Mesendoderm (in vitro differentiated cells): Measurements from ENCODE around the gene SAA4.

Experiments
- DNase-seq: peaks from one replicate; pipeline ENCODE4 v3.0.0; 2013
- H2AK5ac ChIP-seq: 2 replicates; pipeline ENCODE4 v1.6.1; 2013; ENCODE audit warnings: low read length, inconsistent platforms
- H2BK120ac ChIP-seq: 2 replicates; pipeline ENCODE4 v1.6.1; 2013; ENCODE audit warnings: low read depth, mild to moderate bottlenecking, low read length, moderate library complexity, mixed read lengths
- H2BK15ac ChIP-seq: replicated peaks from 2 replicates; pipeline ENCODE4 v1.6.1; 2013; ENCODE audit warnings: low read depth, mild to moderate bottlenecking, moderate library complexity
- H2BK5ac ChIP-seq: 2 replicates; pipeline ENCODE4 v1.6.1; 2013; ENCODE audit warnings: low read length, inconsistent platforms
- H3K18ac ChIP-seq: 2 replicates; pipeline ENCODE4 v1.6.1; 2013; ENCODE audit warnings: mild to moderate bottlenecking, low read length, mixed read lengths
- H3K23ac ChIP-seq: one replicate; pipeline ENCODE4 v1.6.1; 2013; ENCODE audit warnings: low read length
- H3K27ac ChIP-seq: 2 replicates; pipeline ENCODE4 v1.5.1; 2013; ENCODE audit warnings: low read depth, mild to moderate bottlenecking, inconsistent platforms, low read length, moderate library complexity
- H3K27me3 ChIP-seq: 2 replicates; pipeline ENCODE4 v1.6.1; 2013; ENCODE audit warnings: low read length, control low read depth, mild to moderate bottlenecking, inconsistent platforms; ENCODE audit not compliant: insufficient read depth, poor library complexity
- H3K36me3 ChIP-seq: 2 replicates; pipeline ENCODE4 v1.6.1; 2013; ENCODE audit warnings: low read length, inconsistent platforms; ENCODE audit not compliant: control insufficient read depth, insufficient read depth
- H3K4ac ChIP-seq: one replicate; pipeline ENCODE4 v1.6.1; 2013; ENCODE audit warnings: low read depth, mild to moderate bottlenecking, low read length, moderate library complexity
- H3K4me1 ChIP-seq: 2 replicates; pipeline ENCODE4 v1.6.1; 2013; ENCODE audit warnings: low read depth, low read length, inconsistent platforms; ENCODE audit not compliant: control insufficient read depth
- H3K4me2 ChIP-seq: 2 replicates; pipeline ENCODE4 v1.6.1; 2013; ENCODE audit warnings: low read length
- H3K4me3 ChIP-seq: 2 replicates; pipeline ENCODE4 v1.5.1; 2013; ENCODE audit warnings: mild to moderate bottlenecking, low read length
- H3K56ac ChIP-seq: one replicate; pipeline ENCODE4 v1.6.1; 2013; ENCODE audit warnings: low read length
- H3K79me1 ChIP-seq: 2 replicates; pipeline ENCODE4 v1.6.1; 2013; ENCODE audit warnings: low read length, inconsistent platforms
- H3K79me2 ChIP-seq: 2 replicates; pipeline ENCODE4 v1.6.1; 2013; ENCODE audit warnings: mild to moderate bottlenecking, low read length; ENCODE audit not compliant: control insufficient read depth, insufficient read depth
- H3K9ac ChIP-seq: 2 replicates; pipeline ENCODE4 v1.6.1; 2013; ENCODE audit warnings: low read length, inconsistent platforms
- H4K5ac ChIP-seq: one replicate; pipeline ENCODE4 v1.6.1; 2013; ENCODE audit warnings: low read length
- H4K8ac ChIP-seq: one replicate; pipeline ENCODE4 v1.6.1; 2013; ENCODE audit warnings: low read depth, mild to moderate bottlenecking, control low read depth, low read length, moderate library complexity
- WGBS: extraction: QIAGEN DNeasy Blood & Tissue Kit; methylation state at CpG from one replicate; pipeline ENCODE4 v1.1.7; 2013; ENCODE audit warnings: low lambda C conversion rate, missing lambda C conversion rate; ENCODE audit not compliant: insufficient coverage; ENCODE audit errors: extremely low coverage; 5-methylcytosine and 5-hydroxymethylcytosine counted together

SAA4 gene

DNA sequence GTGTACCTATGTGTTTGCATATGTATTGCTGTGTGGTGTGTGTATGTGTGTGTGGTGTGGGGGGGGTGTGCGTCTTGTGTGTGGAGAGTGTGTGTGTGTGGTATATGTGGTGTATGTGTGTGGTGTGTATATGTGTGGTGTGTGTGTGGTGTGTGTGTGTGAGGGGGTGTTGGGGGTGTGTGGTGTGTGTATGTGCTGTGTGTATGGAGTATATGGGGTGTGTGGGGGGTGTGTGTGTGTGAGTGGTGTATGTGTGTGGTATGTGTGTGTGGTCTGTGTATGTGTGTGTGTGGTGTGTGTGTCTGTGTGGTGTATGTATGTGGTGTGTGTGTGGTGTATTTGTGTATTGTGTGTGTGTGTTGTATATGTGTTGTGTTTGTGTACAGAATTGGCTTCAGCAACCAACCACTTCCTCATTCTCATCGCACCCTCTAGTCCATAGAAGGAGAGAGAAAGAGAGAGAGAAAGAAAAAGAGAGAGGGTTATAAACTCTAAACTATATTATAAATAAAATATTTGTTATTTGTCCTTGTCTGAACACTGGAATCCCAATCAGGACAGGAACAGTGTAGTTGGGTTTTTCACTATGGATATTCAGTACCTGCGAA lies 13.7 kb downstream of the SAA4 start:
- H2BK120ac ChIP-seq, result no peak overlapping the region
- no peak overlapping the region for H3K4me3 ChIP-seq
- H3K4me1 ChIP-seq, result no peaks in the 10 kb centered on the region
- H3K79me2 ChIP-seq, result no peaks in the 10 kb centered on the region
- H3K18ac ChIP-seq, result no peak overlapping the region
- no peak overlapping the region for H3K23ac ChIP-seq
- no peak overlapping the region for H3K4me2 ChIP-seq
- no peaks in the 10 kb centered on the region for H3K27me3 ChIP-seq
- no peak overlapping the region for H2BK15ac ChIP-seq
- H3K36me3 ChIP-seq, result no peaks in the 10 kb centered on the region
- no peak overlapping the region for H4K8ac ChIP-seq
- H3K27ac ChIP-seq, result no peak overlapping the region
- WGBS, result no CpG with 5 or more reads among the region's 3 CpGs
- no peak overlapping the region for H3K56ac ChIP-seq
- H4K5ac ChIP-seq, result no peak overlapping the region
- no peaks in the 10 kb centered on the region for H3K79me1 ChIP-seq
- no peak overlapping the region for H2AK5ac ChIP-seq
- DNase-seq, result no peak
- H3K4ac ChIP-seq, result no peak overlapping the region
- H3K9ac ChIP-seq, result no peak overlapping the region
- H2BK5ac ChIP-seq, result no peak overlapping the region

DNA sequence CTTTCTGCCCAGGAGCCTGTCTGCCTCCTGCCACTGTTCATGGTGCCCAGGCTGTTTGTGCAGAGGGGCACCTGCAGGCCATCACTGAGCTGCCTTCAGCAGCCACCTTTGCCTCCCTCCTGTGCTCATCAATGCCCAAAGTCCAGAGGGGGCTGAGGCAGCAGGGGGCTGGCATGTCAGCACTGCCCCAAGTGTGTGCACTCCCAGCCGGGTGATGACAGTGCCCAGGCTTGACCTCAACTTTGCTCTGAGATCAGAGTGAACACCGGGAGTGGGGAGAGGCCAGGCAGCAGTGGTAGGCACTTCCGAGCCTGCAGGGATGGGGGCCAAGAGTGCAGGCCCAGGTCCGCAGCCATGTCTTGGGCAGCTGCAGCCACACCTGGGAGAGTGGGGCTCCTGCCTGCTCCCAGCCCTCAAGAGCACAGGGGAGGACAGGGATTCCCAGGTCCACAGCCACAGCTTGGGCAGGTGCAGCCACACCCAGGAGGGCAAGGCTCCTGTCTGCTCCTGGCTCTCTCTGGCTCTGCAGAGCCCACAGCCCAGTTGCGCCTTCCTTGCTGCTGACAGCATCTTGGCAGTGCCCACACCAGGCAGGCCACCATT lies 15.2 kb downstream of the SAA4 start:
- Histone ChIP-seq H4K8ac (no peak overlapping the region), H3K4me3 (no peak overlapping the region), H3K56ac (no peak overlapping the region)

DNA sequence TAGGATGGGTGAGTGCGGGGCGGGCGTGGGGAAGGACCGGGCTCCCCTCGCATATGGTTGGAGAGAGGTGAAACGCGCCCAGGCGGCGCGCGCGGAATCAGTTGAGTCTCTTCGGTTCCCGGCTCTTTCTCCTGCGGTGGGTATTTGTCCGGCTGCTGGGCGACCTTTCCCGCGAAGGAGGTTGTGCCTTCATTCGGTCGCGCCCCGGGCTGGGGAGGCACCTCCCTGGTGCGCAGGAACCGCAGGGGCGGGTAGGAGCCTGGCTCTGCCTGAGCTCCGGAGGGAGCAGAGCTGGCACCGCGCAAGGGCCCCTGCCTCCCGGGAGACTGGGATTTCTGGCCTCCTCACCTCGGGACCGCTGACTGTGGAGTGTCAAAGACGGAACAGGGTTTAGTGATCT lies 27.5 kb downstream of the SAA4 start:
- Histone ChIP-seq H3K4me3 (no peak overlapping the region), H3K23ac (no peak overlapping the region)

More for the DNA sequence above, 15.2 kb downstream of the SAA4 start:
- H3K4me1 ChIP-seq, result no peaks in the 10 kb centered on the region
- no peaks in the 10 kb centered on the region for H3K79me1 ChIP-seq
- no peak overlapping the region for H2BK5ac ChIP-seq
- no peak overlapping the region for H2AK5ac ChIP-seq
- H3K4ac ChIP-seq, result no peak overlapping the region
- no peaks in the 10 kb centered on the region for H3K27me3 ChIP-seq
- H3K4me2 ChIP-seq, result no peak overlapping the region
- no peak overlapping the region for H3K27ac ChIP-seq
- no peak overlapping the region for H2BK120ac ChIP-seq
- no peak overlapping the region for H3K18ac ChIP-seq
- no peak overlapping the region for H4K5ac ChIP-seq
- no peaks in the 10 kb centered on the region for H3K36me3 ChIP-seq
- no peak overlapping the region for H2BK15ac ChIP-seq
- H3K9ac ChIP-seq, result no peak overlapping the region
- no CpG with 5 or more reads among the region's 5 CpGs for WGBS
- no peak for DNase-seq
- H3K23ac ChIP-seq, result no peak overlapping the region
- no peaks in the 10 kb centered on the region for H3K79me2 ChIP-seq

DNA sequence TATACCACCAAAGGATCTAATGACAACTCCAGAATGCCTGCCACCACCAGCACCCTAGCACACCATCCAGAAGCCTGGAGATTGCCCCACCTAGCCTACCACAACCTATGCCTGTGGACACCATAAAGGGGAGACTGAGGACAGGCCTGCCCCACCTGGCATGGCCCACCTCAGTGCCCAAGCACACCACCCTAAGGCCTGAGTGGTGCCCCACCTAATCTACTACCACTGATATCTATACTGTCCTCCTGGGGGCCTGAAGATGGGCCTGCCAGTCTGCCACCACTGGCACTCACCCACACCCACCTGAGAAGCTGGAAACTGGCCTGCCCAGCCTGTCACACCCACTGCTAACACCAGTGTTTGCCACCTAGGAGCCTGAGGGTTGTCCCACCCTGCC lies 31.8 kb downstream of the SAA4 start:
- Histone ChIP-seq H3K4me2 (no peak overlapping the region), H2BK120ac (no peak overlapping the region), H3K36me3 (no peaks in the 10 kb centered on the region), H4K8ac (no peak overlapping the region), H3K23ac (no peak overlapping the region), H3K27ac (no peak overlapping the region), H3K27me3 (no peaks in the 10 kb centered on the region), H2BK5ac (no peak overlapping the region), H3K9ac (no peak overlapping the region), H3K4me1 (no peaks in the 10 kb centered on the region), H2AK5ac (no peak overlapping the region), H3K56ac (no peak overlapping the region), H3K4me3 (no peak overlapping the region), H4K5ac (no peak overlapping the region), H3K4ac (no peak overlapping the region), H3K18ac (no peak overlapping the region), H3K79me1 (no peaks in the 10 kb centered on the region), H3K79me2 (no peaks in the 10 kb centered on the region), H2BK15ac (no peak overlapping the region)
- DNase-seq, result no peak

More for the DNA sequence above, 27.5 kb downstream of the SAA4 start:
- no peak overlapping the region for H4K8ac ChIP-seq
- H3K4ac ChIP-seq, result no peak overlapping the region
- no peak overlapping the region for H2BK5ac ChIP-seq
- no peak overlapping the region for H3K18ac ChIP-seq
- H2AK5ac ChIP-seq, result no peak overlapping the region
- H3K27me3 ChIP-seq, result no peaks in the 10 kb centered on the region
- no peak overlapping the region for H3K27ac ChIP-seq
- no peak overlapping the region for H2BK120ac ChIP-seq
- no peaks in the 10 kb centered on the region for H3K79me2 ChIP-seq
- DNase-seq, result no peak
- H3K36me3 ChIP-seq, result no peaks in the 10 kb centered on the region
- H2BK15ac ChIP-seq, result no peak overlapping the region
- no peak overlapping the region for H3K9ac ChIP-seq
- no peak overlapping the region for H3K56ac ChIP-seq
- WGBS, result no CpG with 5 or more reads among the region's 33 CpGs
- no peak overlapping the region for H4K5ac ChIP-seq
- H3K4me1 ChIP-seq, result no peaks in the 10 kb centered on the region
- no peaks in the 10 kb centered on the region for H3K79me1 ChIP-seq
- no peak overlapping the region for H3K4me2 ChIP-seq

DNA sequence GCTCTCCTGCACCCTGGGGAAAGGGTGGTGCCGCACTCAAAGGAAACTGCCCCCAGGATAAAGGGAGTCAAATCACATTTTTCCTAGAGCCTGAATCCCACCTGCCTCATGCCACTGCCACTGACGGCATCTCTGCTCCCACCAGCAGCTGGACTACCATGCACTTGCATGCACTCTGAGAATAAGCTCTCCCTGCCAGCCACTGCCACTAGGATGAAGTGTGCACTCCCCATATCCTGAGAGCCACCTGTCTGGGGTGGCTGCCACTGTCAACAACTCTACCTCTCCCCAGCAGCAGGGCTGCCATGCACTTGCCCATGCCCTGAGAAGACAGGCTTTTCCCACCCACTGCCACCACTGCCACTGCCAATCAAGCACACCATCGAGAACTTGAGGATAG lies 32.4 kb downstream of the SAA4 start:
- Histone ChIP-seq H2AK5ac (no peak overlapping the region), H3K9ac (no peak overlapping the region), H3K79me2 (no peaks in the 10 kb centered on the region), H3K4me3 (no peak overlapping the region), H2BK5ac (no peak overlapping the region), H3K79me1 (no peaks in the 10 kb centered on the region), H3K4me1 (no peaks in the 10 kb centered on the region), H3K4ac (no peak overlapping the region), H4K5ac (no peak overlapping the region), H3K4me2 (no peak overlapping the region), H3K23ac (no peak overlapping the region), H2BK15ac (no peak overlapping the region), H4K8ac (no peak overlapping the region), H3K56ac (no peak overlapping the region), H3K27ac (no peak overlapping the region), H2BK120ac (no peak overlapping the region), H3K18ac (no peak overlapping the region), H3K36me3 (no peaks in the 10 kb centered on the region), H3K27me3 (no peaks in the 10 kb centered on the region)
- DNase-seq, result no peak
- no CpG with 5 or more reads among the region's 3 CpGs for WGBS

DNA sequence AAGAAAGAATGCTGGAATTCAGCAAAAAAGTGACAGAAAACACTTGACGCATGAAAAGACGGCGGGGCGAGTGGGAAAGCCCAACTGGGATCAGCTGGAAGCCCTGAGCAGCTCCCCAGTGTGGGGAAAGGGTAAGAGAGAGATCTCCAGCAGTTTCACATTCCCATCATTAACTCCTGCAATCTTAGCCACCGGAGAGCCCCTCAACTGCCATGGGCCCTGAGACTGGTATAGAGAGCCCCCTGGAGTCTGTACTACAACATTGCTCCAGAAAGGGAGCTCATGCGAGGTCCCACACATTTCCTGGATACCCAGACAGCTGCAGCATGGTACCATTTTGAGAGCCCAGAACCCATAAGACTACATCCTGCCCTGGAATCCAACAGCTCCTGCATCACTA lies 32.9 kb downstream of the SAA4 start:
- Histone ChIP-seq H3K4me3 (no peak overlapping the region), H2AK5ac (no peak overlapping the region), H3K9ac (no peak overlapping the region), H3K56ac (no peak overlapping the region), H3K4me1 (no peaks in the 10 kb centered on the region), H3K23ac (no peak overlapping the region), H3K4ac (no peak overlapping the region), H3K27me3 (no peaks in the 10 kb centered on the region), H3K79me1 (no peaks in the 10 kb centered on the region), H3K4me2 (no peak overlapping the region), H3K18ac (no peak overlapping the region), H4K8ac (no peak overlapping the region), H2BK5ac (no peak overlapping the region), H3K79me2 (no peaks in the 10 kb centered on the region), H3K36me3 (no peaks in the 10 kb centered on the region), H3K27ac (no peak overlapping the region), H2BK15ac (no peak overlapping the region), H4K5ac (no peak overlapping the region), H2BK120ac (no peak overlapping the region)
- no CpG with 5 or more reads among the region's 6 CpGs for WGBS
- DNase-seq, result peak; percentile 78
